ENCODE measurements around the gene RNF212.
"Not testable (repeated sequence)": the region's sequence is repeated elsewhere in the genome, so short reads cannot be mapped to it uniquely, and the experiment has no call there.

Gene RNF212

GRCh38 chr4:1113311-1114009 is at the start of gene RNF212:
TSS of gene RNF212 (minus strand) at chr4:1113564. CDS start at chr4:1113464, 100 bp downstream.
- DNase-seq (ENCODE audit: low read depth in 2 of 2): peak in 1 of 2 donors; percentile 18

DNA sequence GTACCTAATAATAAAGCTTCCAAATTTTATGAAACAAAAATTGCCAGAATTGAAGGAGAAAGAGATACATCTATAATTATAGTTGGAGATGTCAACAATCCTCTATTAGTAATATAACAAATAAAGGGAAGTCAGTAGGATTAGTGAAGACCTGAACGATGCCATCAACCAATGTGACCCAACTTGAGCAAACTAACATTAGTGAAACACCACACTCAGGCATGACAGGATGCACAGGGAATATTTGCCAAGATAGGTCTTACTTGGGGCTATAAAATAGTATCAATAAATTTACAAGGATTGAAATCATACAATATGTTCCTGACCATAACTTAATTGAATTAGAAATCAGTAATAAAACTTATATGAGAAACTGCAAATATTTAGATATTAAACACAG is 47.0 kb upstream of the RNF212 start:
- DNase-seq (ENCODE audit: low read depth in 2 of 2): no peak

- DNase-seq (ENCODE audit: low read depth in 2 of 2): no peak
These were observed 42.7 kb upstream of the RNF212 start for GRCh38 chr4:1156069-1156468.

DNA sequence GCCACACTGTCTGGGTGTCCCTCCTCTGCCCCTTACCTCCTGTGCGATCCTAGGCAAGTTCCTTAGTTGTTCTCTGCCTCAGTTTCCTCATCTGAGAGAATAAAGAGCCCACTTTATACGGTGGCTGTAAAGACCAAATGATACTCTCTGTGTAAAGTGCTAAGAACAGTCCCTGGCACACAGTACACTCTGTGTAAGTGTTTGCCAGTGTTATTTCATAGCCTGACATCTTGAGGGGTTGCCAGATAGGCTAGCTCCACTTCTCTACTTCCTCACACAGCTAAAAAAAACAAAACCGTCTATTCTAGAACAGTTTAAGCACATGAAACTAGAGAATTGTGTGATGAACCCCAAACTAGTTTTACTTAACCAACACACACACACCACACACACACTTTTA is 42.0 kb upstream of the RNF212 start:
- no peak for DNase-seq (ENCODE audit: low read depth in 2 of 2)

GRCh38 chr4:1154523-1155182 is 41.3 kb upstream of the RNF212 start:
- DNase-seq (ENCODE audit: low read depth in 2 of 2): no peak

DNA sequence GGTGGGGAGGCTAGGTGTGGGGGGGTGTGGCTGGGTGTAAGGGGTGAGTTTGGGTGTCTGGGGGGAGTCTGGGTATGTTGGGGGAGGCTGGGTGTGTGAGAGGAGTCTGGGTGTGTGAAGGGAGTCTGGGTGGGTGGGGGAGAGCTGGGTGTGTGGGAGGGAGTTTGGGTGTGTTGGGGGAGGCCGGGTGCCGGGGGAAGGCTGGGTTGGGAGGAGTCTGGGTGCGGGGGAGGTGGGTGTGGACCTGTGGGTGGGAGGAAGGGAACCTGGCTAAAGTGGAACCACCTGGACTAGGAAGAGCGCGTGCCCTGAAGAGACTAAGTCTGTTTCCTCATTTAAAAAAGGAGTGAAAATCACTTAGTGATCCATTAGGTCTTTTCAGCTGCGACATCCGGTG is 40.8 kb upstream of the RNF212 start:
- DNase-seq (ENCODE audit: low read depth in 2 of 2): no peak

DNA sequence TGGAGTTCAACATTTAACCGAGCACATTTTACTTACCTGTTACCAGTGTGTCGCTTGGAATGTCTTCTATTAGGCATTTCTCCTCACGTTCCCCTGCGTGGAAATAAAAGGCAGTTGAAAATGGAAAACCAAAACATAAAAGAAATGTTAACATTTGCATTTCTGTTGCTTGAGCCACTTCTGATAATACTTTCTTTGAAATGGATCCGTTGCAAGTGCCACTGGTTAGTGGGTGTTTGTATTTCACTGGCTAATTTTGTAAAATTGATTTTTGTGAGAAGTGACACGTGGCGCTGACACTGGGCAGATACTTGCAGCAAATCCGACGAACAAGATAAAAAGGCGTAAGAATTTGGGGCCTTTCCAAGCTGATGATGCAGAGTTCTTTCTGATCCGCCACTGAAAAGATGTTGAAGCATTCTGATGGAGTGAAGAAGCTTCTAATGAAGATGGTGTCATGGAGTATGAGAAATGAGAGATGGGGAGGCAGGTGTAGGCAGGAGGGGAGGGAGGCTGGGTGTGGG is 40.3 kb upstream of the RNF212 start:
- no peak for DNase-seq (ENCODE audit: low read depth in 2 of 2)

- no peak for DNase-seq (ENCODE audit: low read depth in 2 of 2)
These were observed 38.9 kb upstream of the RNF212 start for GRCh38 chr4:1152290-1152689.

DNA sequence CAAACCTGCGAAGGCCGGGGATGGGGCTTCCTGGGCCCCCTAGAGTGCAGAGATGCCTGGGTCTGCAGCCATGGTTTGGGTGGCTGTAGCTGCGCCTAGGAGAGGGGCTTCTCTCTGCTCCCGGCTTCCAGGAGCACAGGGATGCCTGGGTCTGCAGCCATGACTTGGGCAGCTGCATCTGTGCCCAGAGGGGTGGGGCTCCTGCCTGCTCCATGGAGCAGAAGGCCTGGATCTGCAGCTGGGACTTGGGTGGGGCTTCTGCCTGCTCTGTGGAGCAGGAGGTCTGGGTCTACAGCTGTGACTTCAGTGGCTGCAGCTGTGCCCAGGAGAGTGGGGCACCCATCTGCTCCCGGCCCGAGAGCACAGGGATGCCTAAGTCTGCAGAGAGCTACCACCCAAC is 38.2 kb upstream of the RNF212 start:
- DNase-seq (ENCODE audit: low read depth in 2 of 2): no peak

GRCh38 chr4:1150875-1151274 is 37.5 kb upstream of the RNF212 start:
- no peak for DNase-seq (ENCODE audit: low read depth in 2 of 2)

- no peak for DNase-seq (ENCODE audit: low read depth in 2 of 2)
These were observed 26.5 kb upstream of the RNF212 start for GRCh38 chr4:1139860-1140259.

DNA sequence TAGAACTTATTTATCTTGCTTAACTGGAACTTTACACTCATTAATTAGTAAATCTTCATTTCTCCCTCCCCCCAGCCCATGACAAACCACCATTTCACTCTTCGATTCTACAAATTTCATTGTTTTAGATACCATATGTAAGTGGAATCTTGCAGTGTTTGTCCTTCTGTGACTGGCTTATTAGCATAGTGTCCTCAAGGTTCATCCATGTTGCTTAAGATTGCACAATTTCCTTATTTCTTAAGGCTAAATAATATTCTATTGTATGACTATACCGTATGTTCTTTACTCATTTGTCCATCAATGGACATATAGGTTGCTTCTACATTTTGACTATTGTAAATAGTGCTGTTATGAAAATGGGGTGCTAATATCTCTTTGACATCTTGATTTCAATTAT is 24.5 kb upstream of the RNF212 start:
- no peak for DNase-seq (ENCODE audit: low read depth in 2 of 2)

- DNase-seq (ENCODE audit: low read depth in 2 of 2): no peak
These were observed 23.9 kb upstream of the RNF212 start for GRCh38 chr4:1137063-1137776.

DNA sequence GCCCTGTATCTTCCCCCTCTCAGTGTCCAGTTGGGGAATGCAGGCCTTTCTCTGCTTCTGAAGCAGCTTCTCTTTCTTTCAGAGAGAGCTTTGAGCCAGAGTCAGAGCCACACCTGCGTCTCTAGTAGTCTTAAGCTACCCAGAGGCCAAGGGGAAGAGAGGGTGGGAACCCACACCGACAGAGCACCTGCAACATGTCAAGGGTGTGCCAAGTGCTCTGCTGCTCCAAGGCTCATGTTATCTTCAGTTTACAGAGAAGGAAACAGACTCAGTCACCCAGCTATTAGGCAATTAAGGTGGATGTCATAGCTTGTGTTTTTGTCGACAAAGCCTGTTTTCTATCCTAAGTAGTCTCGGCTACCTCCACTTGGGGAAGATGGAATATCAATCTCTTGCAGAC is 22.7 kb upstream of the RNF212 start:
- DNase-seq (ENCODE audit: low read depth in 2 of 2): no peak

GRCh38 chr4:1133033-1133432 is 19.7 kb upstream of the RNF212 start:
- no peak for DNase-seq (ENCODE audit: low read depth in 2 of 2)

DNA sequence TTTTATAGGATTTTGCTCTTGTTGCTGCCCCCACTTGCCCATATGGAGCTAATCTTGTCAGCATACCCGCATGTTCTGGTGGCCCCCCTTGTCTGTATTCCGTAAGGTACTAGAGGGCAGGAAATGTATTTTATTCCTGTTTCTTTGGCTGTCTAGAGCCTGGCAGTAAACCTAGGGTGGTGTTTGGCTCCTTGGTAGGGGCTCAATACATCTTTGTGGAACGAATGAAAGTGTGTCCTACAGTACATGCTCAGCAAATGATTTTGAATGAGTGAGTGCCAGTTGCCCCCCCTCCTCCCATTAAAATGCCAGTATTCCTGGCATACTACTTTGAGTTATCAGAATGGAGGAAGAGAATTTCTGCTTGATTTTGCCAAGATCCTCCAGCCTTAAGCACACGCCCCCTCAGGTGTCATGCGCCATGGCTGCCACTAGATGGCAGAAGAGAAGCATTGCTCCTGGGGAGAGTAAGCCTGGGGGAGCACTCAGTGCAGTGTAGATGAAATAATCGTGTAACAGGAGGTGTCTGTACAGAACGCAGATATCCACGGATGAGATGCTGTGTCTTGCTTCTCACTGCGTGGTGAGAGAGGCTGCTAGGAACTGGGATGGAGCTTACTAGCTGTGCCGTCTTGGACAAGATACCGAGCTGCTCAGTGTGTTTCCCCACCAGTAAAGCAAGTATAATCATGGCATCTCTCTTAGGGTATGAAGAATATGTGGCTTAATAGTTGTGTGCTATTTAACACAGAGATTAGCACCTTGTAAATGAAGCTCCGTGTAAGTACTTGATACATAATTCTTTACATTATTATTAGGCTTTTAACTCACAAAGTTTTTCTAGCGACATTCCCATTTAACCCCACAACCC is 17.2 kb upstream of the RNF212 start:
- DNase-seq (ENCODE audit: low read depth in 2 of 2): peak; percentile 55 to 58

GRCh38 chr4:1126506-1126905 is 13.1 kb upstream of the RNF212 start:
- no peak for DNase-seq (ENCODE audit: low read depth in 2 of 2)

DNA sequence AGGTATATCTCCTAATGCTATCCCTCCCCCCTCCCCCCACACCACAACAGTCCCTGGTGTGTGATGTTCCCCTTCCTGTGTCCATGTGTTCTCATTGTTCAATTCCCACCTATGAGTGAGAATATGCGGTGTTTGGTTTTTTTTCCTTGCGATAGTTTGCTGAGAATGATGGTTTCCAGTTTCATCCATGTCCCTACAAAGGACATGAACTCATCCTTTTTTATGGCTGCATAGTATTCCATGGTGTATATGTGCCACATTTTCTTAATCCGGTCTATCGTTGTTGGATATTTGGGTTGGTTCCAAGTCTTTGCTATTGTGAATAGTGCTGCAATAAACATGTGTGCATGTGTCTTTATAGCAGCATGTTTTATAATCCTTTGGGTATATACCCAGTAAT is 12.1 kb upstream of the RNF212 start:
- DNase-seq (ENCODE audit: low read depth in 2 of 2): not testable (repeated sequence)

DNA sequence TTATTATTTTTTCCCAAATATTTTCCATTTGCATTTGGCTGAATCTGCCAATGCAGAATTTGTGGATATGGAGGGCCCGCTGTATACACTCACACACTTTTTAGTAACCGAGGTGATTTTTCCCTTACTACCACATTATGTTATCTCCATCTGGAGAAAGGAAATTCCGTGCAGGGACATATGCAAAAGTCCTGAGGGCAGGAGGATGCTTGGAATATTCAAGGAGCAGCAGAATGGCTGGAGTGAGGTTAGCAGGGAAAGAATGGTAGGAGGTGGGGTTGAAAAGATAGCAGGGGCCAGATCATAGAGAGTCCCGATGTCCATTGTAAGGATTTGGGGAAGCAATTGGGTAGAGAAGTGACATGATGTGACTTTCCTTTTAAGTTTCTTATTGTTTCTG is 11.5 kb upstream of the RNF212 start:
- no peak for DNase-seq (ENCODE audit: low read depth in 2 of 2)

- DNase-seq (ENCODE audit: low read depth in 2 of 2): no peak
These were observed 9.1 kb upstream of the RNF212 start for GRCh38 chr4:1122505-1122904.

GRCh38 chr4:1116838-1117237 is 3.5 kb upstream of the RNF212 start:
- no peak for DNase-seq (ENCODE audit: low read depth in 2 of 2)

All from stimulated activated CD8-positive, alpha-beta memory T cell treated with anti-CD3 and anti-CD28 coated beads, Interleukin-7, amount 100 ng/mL, for 1 hour (primary cell).